ENCODE results near the gene MED23.

The MED23 gene

DNA sequence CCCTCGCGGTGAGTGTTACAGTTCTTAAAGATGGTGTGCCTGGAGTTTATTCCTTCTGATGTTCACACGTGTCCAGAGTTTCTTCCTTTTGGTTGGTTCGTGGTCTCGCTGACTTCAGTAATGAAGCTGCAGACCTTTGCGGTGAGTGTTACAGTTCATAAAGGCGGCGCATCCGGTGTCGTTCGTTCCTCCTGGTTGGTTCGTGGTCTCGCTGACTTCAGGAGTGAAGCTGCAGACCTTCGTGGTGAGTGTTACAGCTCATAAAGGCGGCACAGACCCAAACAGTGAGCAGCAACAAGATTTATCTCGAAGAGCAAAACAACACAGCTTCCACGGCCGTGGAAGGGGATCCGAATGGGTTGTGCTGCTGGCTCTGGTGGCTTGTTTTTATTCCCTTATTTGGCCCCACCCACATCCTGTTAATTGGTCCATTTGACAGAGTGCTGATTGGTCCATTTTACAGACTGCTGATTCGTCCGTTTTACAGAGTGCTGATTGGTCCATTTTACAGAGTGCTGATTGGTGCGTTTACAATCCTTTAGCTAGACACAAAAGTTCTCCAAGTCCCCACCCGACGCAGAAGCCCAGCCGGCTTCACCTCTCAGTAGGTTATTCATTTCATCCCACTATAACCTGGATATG, 103.2 kb downstream of the MED23 start:
- DNase-seq (ENCODE audit: low read depth in 1 of 2, low spot score in 1 of 2) = no peak
- Histone ChIP-seq H3K27ac (replicated peaks) (no peak overlapping the region), H3K27me3 (ENCODE audit: insufficient read depth, poor library complexity, severe bottlenecking) (no peaks in the 10 kb centered on the region), H3K4me3 (replicated peaks; ENCODE audit: insufficient read depth, low read length) (no peak overlapping the region)
- TF ChIP-seq POLR2AphosphoS5 (IDR thresholded peaks at IDR 0.05; ENCODE audit: low read depth) (no peak), SPI1 (IDR thresholded peaks at IDR 0.05; ENCODE audit: borderline replicate concordance, low read depth) (no peak), GABPA (IDR thresholded peaks at IDR 0.05; ENCODE audit: low read depth) (no peak)
- TF ChIP-seq, protein P1, sequence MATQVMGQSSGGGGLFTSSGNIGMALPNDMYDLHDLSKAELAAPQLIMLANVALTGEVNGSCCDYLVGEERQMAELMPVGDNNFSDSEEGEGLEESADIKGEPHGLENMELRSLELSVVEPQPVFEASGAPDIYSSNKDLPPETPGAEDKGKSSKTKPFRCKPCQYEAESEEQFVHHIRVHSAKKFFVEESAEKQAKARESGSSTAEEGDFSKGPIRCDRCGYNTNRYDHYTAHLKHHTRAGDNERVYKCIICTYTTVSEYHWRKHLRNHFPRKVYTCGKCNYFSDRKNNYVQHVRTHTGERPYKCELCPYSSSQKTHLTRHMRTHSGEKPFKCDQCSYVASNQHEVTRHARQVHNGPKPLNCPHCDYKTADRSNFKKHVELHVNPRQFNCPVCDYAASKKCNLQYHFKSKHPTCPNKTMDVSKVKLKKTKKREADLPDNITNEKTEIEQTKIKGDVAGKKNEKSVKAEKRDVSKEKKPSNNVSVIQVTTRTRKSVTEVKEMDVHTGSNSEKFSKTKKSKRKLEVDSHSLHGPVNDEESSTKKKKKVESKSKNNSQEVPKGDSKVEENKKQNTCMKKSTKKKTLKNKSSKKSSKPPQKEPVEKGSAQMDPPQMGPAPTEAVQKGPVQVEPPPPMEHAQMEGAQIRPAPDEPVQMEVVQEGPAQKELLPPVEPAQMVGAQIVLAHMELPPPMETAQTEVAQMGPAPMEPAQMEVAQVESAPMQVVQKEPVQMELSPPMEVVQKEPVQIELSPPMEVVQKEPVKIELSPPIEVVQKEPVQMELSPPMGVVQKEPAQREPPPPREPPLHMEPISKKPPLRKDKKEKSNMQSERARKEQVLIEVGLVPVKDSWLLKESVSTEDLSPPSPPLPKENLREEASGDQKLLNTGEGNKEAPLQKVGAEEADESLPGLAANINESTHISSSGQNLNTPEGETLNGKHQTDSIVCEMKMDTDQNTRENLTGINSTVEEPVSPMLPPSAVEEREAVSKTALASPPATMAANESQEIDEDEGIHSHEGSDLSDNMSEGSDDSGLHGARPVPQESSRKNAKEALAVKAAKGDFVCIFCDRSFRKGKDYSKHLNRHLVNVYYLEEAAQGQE (IDR thresholded peaks at IDR 0.05; ENCODE audit: insufficient replicate concordance, low read depth) = no peak
- TF ChIP-seq, protein P2, sequence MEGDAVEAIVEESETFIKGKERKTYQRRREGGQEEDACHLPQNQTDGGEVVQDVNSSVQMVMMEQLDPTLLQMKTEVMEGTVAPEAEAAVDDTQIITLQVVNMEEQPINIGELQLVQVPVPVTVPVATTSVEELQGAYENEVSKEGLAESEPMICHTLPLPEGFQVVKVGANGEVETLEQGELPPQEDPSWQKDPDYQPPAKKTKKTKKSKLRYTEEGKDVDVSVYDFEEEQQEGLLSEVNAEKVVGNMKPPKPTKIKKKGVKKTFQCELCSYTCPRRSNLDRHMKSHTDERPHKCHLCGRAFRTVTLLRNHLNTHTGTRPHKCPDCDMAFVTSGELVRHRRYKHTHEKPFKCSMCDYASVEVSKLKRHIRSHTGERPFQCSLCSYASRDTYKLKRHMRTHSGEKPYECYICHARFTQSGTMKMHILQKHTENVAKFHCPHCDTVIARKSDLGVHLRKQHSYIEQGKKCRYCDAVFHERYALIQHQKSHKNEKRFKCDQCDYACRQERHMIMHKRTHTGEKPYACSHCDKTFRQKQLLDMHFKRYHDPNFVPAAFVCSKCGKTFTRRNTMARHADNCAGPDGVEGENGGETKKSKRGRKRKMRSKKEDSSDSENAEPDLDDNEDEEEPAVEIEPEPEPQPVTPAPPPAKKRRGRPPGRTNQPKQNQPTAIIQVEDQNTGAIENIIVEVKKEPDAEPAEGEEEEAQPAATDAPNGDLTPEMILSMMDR (IDR thresholded peaks at IDR 0.05; ENCODE audit: insufficient read depth, low read length) = no peak

DNA sequence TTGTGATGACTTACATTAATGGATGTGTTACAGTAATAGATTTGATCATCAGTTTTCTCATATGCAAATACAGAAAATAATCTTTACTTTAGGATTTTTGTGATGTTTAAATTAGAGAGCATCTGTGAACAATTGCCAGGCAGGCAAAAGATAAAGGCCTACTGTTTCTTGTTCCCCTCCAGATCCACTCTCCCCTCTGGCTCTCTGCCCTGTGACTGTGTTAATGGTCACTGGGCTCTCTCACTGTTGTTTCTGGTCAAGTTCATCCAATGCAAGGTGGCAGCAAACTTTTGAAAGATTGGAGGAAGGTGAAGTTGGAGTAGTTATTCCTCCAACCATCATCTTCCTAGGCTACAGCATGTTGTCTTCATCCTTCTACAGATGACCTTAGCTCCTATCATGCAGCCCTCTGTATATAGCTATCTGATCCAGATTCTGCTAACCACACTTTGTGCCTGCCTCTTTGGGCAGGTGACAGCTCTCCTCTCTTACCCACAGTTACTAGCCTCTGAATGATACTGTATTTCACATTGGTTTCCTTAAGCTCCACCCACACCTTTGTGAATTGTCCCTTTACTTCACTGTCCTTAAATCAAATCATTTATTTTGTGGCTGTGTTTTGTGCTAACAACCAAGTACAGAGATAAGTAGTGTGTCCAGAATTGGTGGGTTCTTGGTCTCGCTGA, 103.9 kb downstream of the MED23 start:
- TF ChIP-seq, protein P2 (IDR thresholded peaks at IDR 0.05; ENCODE audit: insufficient read depth, low read length) = no peak
- TF ChIP-seq, protein P1 (IDR thresholded peaks at IDR 0.05; ENCODE audit: insufficient replicate concordance, low read depth) = no peak
- no peak for TF ChIP-seq SPI1 (IDR thresholded peaks at IDR 0.05; ENCODE audit: borderline replicate concordance, low read depth)
- no peak for TF ChIP-seq POLR2AphosphoS5 (IDR thresholded peaks at IDR 0.05; ENCODE audit: low read depth)
- TF ChIP-seq GABPA (IDR thresholded peaks at IDR 0.05; ENCODE audit: low read depth) = no peak
- DNase-seq (ENCODE audit: low read depth in 1 of 2, low spot score in 1 of 2) = no peak
- H3K27ac ChIP-seq (replicated peaks) = no peak overlapping the region

More for the DNA sequence above, 103.9 kb downstream of the MED23 start:
- Histone ChIP-seq H3K27me3 (ENCODE audit: insufficient read depth, poor library complexity, severe bottlenecking) (no peaks in the 10 kb centered on the region), H3K4me3 (replicated peaks; ENCODE audit: insufficient read depth, low read length) (no peak overlapping the region)

Data from HL-60 (cell line).